KOPT-K1 (cell line): ENCODE measurements around the gene STEAP3.

ENCODE experiments used
- H3K27ac ChIP-seq: fragments of 200-600 bp; sonication (generic); 2 replicates; pipeline ENCODE4 v1.5.1; 2016; ENCODE audit warnings: antibody characterized with exemption, mild to moderate bottlenecking, low read depth, low read length; ENCODE audit not compliant: poor library complexity, severe bottlenecking
- H3K36me3 ChIP-seq: fragments of 200-600 bp; sonication (generic); 2 replicates; pipeline ENCODE4 v1.5.1; 2017; ENCODE audit warnings: antibody characterized with exemption, mild to moderate bottlenecking, low read length, moderate library complexity; ENCODE audit not compliant: insufficient read depth
- H3K9me3 ChIP-seq: fragments of 200-600 bp; sonication (generic); 2 replicates; pipeline ENCODE4 v1.5.1; 2017; ENCODE audit warnings: antibody characterized with exemption, low read length, mild to moderate bottlenecking; ENCODE audit not compliant: insufficient read depth, poor library complexity, severe bottlenecking

Gene STEAP3

DNA sequence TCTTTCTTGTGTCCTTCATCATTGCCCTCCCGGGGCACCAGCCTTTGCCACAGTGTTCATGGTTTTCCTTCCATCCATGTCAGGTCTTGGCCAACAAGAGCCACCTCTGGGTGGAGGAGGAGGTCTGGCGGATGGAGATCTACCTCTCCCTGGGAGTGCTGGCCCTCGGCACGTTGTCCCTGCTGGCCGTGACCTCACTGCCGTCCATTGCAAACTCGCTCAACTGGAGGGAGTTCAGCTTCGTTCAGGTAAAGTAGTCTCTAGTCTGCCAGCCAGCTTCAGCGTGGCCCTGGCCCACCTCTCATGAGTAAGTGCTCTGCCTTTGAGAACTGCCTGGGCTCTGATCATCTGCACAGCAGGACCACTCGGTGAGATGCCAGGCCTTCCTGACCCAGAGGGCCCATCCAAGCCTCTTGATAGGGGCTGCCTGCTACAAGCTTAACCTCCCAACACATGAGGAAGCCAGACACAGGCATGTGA lies 31.0 kb downstream of the STEAP3 start:
- H3K9me3 ChIP-seq: no peaks in the 10 kb centered on the region
- no peak overlapping the region for H3K27ac ChIP-seq

DNA sequence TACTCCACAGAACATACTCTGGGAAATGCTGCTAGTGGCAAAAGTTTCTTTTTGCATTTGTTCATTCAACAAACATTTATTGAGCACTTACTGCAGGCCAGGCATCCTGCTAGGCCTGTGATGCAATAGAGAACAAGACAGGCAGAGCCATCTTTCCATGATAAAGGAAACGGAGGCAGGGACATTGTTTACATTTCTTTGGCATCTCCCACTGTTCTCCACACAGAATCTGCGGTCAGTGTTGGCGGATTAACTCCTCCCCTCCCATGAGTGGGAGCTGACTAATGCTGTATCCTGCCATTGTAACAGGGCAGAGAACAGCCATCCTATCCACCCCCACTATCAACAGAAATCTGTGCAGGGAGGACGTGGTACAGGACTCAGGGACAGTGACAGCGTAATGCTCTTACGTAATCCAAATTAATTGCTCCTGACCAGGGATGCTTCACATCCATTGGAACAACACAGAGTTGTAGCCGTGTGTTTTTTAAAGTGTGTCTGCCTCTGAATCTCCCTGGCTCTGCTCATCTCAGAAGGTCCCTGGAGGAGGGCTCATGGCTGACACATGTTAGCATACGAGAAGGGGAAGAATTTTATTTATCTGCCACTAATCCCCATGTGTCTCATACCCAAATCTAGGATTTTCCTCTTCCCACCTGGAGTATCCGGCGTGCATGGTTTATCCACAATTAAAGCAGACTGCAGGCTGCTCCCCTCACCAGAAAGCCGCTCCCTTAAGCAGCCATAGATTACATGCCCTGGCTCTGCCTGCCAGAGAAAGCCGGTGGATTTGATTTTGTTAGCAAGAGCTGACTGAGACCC lies 32.3 kb downstream of the STEAP3 start:
- H3K36me3 ChIP-seq: no peaks in the 10 kb centered on the region
- no peaks in the 10 kb centered on the region for H3K9me3 ChIP-seq
- no peak overlapping the region for H3K27ac ChIP-seq

More for the DNA sequence above, 31.0 kb downstream of the STEAP3 start:
- no peaks in the 10 kb centered on the region for H3K36me3 ChIP-seq

DNA sequence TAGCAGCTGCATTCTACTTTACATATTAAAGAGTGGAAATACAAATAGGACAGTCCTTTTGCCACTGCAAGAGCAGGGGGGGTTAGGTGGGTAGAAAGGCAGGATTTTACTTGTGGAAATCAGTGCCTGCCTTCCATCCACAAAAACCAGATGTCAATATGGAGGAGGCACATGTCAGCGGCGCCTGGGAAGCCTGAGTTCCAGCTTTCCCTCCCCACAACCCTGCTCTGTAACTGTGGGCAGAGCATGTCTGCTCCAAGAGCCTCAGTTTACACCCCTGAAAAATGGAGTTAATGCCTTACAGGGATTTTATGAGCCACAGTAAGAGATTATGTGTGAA lies 32.9 kb downstream of the STEAP3 start:
- Histone ChIP-seq H3K36me3 (no peaks in the 10 kb centered on the region), H3K27ac (no peak overlapping the region), H3K9me3 (no peaks in the 10 kb centered on the region)

DNA sequence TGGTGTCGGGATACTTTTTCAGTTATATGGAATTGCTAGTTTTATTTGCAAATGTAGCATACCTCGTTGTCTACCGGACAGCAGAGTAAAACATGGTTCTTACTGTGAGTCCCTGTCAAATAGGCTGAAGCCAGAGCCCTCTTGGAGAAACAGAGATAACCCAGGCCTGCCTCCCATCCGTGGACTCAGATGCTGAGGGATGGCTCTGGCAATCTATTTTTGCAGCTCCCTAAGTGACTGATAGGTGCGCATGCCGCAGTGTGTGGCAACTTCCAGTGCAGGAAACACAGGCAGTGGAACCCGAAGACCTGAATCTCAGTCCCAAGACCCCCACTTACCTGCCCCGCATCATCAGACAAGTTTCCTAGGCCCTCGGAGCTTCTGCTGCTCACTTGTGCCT lies 33.6 kb downstream of the STEAP3 start:
- no peaks in the 10 kb centered on the region for H3K36me3 ChIP-seq
- H3K27ac ChIP-seq: no peak overlapping the region
- H3K9me3 ChIP-seq: no peaks in the 10 kb centered on the region

DNA sequence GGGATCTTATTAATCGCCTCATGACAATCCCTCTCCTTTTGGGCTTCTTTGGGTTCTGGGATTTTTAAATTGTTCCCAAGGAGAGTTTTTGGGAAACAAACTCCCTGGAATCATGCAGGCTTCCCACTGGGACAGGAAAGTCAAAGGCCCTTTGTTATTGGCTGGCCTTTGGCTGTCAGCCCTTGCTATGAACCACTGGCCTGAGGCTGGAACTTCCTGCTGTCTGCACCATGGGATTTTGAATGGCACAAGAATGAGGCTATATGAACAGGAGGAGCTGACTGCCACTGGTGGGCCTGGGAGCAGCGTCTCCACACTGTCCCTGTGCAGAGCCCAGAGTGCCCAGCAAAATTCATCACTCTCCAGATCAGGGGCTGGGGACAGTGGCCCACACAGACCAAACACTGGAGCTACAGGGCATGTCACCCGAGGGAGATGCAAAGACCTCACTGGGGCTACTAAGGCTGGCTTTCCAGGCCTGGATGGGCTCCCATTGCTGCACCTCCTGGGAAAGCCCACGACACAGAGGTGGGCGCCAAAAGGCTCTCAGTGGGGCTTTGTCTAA lies 35.7 kb downstream of the STEAP3 start:
- Histone ChIP-seq H3K9me3 (no peaks in the 10 kb centered on the region), H3K27ac (no peak overlapping the region), H3K36me3 (no peaks in the 10 kb centered on the region)

DNA sequence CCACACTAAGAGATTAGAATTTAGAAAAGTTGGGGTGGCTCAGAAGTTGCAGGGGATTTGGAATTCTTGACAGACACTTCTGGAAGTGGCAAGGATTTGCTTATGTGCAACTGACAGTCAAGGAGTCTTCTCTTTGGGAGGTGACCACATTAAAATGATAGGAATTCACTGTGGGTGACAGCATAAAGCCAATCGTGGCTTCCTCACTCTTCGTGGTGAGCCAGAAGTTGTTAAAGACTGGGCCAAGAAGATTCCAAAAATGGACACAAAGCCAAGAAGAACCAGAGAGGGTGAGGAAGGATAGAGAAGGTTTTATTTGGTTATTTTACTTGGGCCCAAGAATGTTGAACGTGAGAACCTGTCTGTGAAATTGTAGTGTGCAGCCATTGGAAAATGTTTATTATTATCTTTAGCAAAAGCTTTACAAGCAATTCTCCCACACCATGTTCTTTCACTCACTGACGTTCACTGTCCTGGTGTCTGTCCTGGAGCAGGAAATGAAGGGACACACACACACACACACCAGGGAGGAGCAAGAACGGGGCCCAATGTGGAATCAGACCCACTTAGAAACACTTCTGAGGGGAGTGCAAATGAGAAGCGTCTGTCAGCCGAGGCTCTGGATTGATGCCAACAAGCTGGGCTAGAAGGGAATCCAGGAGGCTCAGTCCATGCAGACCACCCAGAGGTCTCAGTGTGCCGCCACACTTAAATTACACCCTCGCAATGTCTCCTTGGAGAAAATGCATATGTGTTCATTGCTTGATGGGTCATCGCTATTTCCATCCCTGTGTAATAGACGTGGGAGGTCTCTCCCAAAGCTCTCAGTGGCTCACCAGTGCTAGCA lies 37.2 kb downstream of the STEAP3 start:
- Histone ChIP-seq H3K36me3 (no peaks in the 10 kb centered on the region), H3K27ac (no peak overlapping the region), H3K9me3 (no peaks in the 10 kb centered on the region)

DNA sequence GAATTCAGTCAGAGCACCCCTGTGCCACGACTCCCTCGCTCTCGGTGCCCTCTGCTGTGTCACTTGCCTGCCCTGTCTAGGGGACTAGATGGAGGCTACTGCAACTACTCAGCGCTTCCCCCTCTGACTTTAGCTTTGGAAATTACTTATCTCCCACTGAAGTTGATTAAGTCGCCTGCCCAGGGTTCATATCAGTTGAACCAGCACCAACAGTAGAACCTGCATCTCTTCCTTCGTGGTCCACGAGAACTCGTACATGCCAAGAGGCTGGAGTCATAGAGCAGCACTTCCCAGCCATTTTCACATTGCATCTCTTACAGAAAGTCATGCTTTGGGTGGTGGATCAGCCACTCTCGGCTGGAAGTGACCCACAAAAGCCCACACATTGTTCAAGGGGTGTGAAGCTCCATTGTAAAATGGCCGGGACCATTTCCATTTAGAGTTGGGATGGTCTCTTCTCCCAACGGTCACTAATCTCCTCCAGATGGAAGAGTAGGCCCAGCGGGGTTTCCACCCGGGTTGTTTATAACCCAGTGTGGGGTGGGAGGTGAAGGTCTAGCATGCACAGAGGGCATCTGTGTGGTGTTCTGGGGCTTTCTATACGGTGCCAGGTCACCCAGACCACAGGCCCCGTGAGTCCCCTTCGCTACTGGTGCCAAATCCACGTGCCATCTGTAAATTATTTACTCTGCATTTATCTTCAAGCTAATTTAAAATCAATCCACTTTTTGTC lies 38.0 kb downstream of the STEAP3 start:
- H3K27ac ChIP-seq: no peak overlapping the region
- H3K9me3 ChIP-seq: no peaks in the 10 kb centered on the region
- no peaks in the 10 kb centered on the region for H3K36me3 ChIP-seq

DNA sequence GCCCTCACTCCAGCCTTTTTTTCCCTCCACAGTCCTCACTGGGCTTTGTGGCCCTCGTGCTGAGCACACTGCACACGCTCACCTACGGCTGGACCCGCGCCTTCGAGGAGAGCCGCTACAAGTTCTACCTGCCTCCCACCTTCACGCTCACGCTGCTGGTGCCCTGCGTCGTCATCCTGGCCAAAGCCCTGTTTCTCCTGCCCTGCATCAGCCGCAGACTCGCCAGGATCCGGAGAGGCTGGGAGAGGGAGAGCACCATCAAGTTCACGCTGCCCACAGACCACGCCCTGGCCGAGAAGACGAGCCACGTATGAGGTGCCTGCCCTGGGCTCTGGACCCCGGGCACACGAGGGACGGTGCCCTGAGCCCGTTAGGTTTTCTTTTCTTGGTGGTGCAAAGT lies 39.4 kb downstream of the STEAP3 start:
- no peaks in the 10 kb centered on the region for H3K9me3 ChIP-seq
- H3K27ac ChIP-seq: no peak overlapping the region
- no peaks in the 10 kb centered on the region for H3K36me3 ChIP-seq

DNA sequence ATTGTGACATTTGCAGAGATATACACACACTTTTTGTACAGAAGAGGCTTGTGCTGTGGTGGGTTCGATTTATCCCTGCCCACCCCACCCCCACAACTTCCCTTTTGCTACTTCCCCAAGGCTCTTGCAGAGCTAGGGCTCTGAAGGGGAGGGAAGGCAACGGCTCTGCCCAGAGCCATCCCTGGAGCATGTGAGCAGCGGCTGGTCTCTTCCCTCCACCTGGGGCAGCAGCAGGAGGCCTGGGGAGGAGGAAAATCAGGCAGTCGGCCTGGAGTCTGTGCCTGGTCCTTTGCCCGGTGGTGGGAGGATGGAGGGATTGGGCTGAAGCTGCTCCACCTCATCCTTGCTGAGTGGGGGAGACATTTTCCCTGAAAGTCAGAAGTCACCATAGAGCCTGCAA lies 40.0 kb downstream of the STEAP3 start:
- Histone ChIP-seq H3K27ac (no peak overlapping the region), H3K9me3 (no peaks in the 10 kb centered on the region), H3K36me3 (no peaks in the 10 kb centered on the region)

DNA sequence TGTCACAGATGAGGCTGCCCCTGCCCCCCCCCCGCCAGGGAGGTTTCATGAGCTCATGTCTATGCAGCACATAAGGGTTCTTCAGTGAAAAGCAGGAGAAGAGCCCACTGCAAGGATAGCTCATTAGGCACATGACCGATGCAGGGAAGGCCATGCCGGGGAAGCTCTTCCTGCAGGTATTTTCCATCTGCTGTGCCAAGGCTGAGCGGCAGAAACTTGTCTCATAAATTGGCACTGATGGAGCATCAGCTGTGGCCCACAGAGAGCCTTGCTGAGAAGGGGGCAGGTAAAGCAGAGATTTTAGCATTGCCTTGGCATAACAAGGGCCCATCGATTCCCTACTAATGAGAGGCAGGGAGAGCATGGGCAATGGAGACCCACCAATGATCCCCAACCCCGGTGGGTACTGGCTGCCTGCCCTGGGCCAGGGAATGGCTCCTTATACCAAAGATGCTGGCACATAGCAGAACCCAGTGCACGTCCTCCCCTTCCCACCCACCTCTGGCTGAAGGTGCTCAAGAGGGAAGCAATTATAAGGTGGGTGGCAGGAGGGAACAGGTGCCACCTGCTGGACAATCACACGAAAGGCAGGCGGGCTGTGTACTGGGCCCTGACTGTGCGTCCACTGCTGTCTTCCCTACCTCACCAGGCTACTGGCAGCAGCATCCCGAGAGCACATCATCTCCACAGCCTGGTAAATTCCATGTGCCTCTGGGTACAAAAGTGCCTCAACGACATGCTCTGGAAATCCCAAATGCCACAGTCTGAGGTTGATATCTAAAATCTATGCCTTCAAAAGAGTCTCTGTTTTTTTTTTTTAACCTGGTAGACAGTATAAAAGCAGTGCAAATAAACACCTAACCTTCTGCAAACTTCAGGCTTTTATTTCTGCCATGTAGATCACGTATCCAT lies 41.4 kb downstream of the STEAP3 start:
- Histone ChIP-seq H3K9me3 (no peaks in the 10 kb centered on the region), H3K36me3 (no peaks in the 10 kb centered on the region), H3K27ac (no peak overlapping the region)

DNA sequence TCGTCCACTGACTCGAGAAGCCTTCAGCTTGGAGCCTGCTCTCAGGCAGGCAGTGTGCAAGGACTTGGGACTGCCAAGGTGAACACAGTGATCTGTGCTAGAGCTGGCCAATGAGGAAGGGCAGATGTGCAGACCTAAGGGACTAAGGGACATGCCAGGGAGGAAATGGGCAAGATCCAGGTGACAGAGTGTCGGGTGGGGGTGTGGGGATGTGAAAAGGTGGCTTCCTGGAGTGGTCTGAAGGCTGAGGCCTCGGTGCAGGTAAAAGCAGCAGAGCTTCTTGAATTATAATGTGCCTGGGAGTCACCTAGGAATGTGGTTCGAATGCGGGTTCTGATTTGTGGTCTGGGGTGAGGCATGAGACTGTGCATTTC lies 42.0 kb downstream of the STEAP3 start:
- Histone ChIP-seq H3K36me3 (no peaks in the 10 kb centered on the region), H3K27ac (no peak overlapping the region), H3K9me3 (no peaks in the 10 kb centered on the region)

DNA sequence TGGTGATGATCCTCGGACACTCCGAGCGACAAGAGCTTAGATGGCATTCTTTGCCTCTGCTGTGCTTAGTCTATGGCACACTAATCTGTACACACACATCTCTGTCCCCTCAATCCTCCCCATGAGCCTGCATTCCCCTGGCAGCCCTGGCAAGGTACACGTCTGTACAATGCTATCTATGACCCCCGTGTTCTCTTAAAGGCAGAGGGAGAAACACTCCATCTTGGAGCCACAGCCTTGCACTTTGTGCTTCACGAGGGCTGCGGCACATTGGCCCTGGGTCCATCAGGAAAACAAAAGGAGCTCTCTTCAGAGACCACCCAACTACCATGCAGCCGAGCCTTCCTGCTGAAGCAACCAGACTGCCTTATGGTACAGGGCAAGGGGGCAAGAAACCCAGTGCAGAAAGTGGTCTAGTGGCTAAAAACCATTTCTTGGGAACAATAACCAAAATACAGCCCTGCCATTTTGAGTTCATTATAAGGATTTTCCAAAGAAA lies 42.5 kb downstream of the STEAP3 start:
- H3K27ac ChIP-seq: no peak overlapping the region
- H3K9me3 ChIP-seq: no peaks in the 10 kb centered on the region
- H3K36me3 ChIP-seq: no peaks in the 10 kb centered on the region

DNA sequence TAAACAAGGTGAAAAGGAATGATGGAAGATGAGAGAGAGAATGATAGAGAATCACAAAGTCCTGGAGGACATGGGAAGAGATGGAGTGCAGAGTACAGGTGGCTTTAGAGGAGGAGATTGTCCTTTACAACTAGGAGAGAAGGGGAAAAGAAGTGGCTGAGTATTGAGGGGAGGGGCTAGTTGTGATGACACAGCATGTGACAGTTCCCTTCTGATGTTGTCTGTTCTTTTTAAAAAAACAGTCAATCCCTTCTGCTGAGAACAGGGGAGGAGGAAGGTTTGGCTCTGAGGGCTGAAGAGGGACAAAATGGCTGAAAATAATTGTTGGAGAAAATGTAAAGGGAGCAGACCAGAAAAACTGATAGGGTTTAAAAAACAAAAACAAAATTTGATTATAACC lies 44.0 kb downstream of the STEAP3 start:
- H3K36me3 ChIP-seq: no peaks in the 10 kb centered on the region
- H3K27ac ChIP-seq: no peak overlapping the region
- H3K9me3 ChIP-seq: no peaks in the 10 kb centered on the region

DNA sequence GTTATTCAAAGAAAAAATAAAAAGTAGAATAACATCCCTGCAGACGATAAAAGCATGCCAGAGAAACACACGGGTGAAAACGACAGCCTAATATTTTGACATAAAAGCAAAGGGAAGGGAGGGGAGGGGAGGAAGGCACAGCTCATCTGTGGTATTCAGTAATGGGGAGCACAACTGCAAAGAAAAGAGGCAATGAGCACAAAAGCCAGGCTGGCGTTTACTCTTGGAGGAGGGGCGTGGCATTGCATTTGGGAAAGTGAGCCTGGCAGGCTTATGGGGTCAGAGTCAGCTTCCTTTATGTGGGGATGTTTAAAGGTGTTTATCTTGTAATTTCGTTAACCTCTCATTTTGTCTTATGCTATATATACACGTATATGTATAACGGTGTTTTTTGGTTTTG lies 53.2 kb downstream of the STEAP3 start:
- Histone ChIP-seq H3K36me3 (no peaks in the 10 kb centered on the region), H3K27ac (no peak overlapping the region), H3K9me3 (no peaks in the 10 kb centered on the region)
